Measurements from ENCODE around the gene COLEC11. TPM values are rescaled to one million over a fixed set of nuclear protein-coding genes. Genes with fewer than 3 reads are reported as not detected.

COLEC11 gene
- total and polyA plus RNA-seq, 2 experiments from 2014 or later = 1.3 to 1.5 TPM

- Mint-ChIP-seq H3K27ac (no peak overlapping the region), H3K27me3 (ENCODE audit: insufficient read depth, low read depth, poor library complexity) (no peaks in the 10 kb centered on the region)
Measured at GRCh38 chr2:3682811-3683210, 87.9 kb downstream of the COLEC11 start.

GRCh38 chr2:3683748-3684454, 89.0 kb downstream of the COLEC11 start:
- no peaks in the 10 kb centered on the region for H3K79me2 ChIP-seq (replicated peaks; ENCODE audit: insufficient read depth)
- no peak overlapping the region for H3K27ac Mint-ChIP-seq
- no peaks in the 10 kb centered on the region for H3K36me3 Mint-ChIP-seq (ENCODE audit: low read depth)
- H3K4me3 Mint-ChIP-seq = no peak overlapping the region
- ATAC-seq = no peak
- no peak overlapping the region for H2AFZ ChIP-seq
- no peak for DNase-seq (ENCODE audit: low spot score)
- no peak overlapping the region for H3K4me2 ChIP-seq
- no peaks in the 10 kb centered on the region for H3K4me1 Mint-ChIP-seq
- H3K27ac ChIP-seq (ENCODE audit: low read depth) = no peak overlapping the region
- H4K20me1 ChIP-seq (replicated peaks; ENCODE audit: insufficient read depth) = no peaks in the 10 kb centered on the region
- H3K27me3 ChIP-seq (ENCODE audit: insufficient read depth) = no peaks in the 10 kb centered on the region
- no peaks in the 10 kb centered on the region for H3F3A ChIP-seq (replicated peaks; ENCODE audit: low read depth)
- H3K9me2 ChIP-seq (ENCODE audit: insufficient read depth) = no peaks in the 10 kb centered on the region
- no peak overlapping the region for H3K4me3 ChIP-seq
- H3K36me3 ChIP-seq (ENCODE audit: insufficient read depth) = no peaks in the 10 kb centered on the region
- H3K9me3 Mint-ChIP-seq = peaks cover 62% of the 10 kb centered on the region
- no peaks in the 10 kb centered on the region for H3K27me3 Mint-ChIP-seq (ENCODE audit: insufficient read depth, low read depth, poor library complexity)
- H3K4me1 ChIP-seq (ENCODE audit: insufficient read depth) = no peaks in the 10 kb centered on the region
- TF ChIP-seq ETS1 (IDR thresholded peaks at IDR 0.05) = no peak
- TF ChIP-seq ZNF462 (CRISPR knock-in tag; IDR thresholded peaks at IDR 0.05) = no peak
- TF ChIP-seq NANOG (IDR thresholded peaks at IDR 0.05; ENCODE audit: borderline replicate concordance) = no peak
- no peak for TF ChIP-seq POLR2AphosphoS5 (IDR thresholded peaks at IDR 0.05; ENCODE audit: low read depth)
- no peak for TF ChIP-seq JUNB (IDR thresholded peaks at IDR 0.05; ENCODE audit: unreplicated experiment)
- TF ChIP-seq EZH2phosphoT487 (IDR thresholded peaks at IDR 0.05; ENCODE audit: unreplicated experiment) = no peak

More at GRCh38 chr2:3682811-3683210, 87.9 kb downstream of the COLEC11 start:
- no peak for DNase-seq (ENCODE audit: low spot score)
- Histone ChIP-seq H3K79me2 (replicated peaks; ENCODE audit: insufficient read depth) (no peaks in the 10 kb centered on the region), H3K9me2 (ENCODE audit: insufficient read depth) (no peaks in the 10 kb centered on the region), H3F3A (replicated peaks; ENCODE audit: low read depth) (no peaks in the 10 kb centered on the region), H2AFZ (no peak overlapping the region), H3K27ac (ENCODE audit: low read depth) (no peak overlapping the region), H3K4me1 (ENCODE audit: insufficient read depth) (no peaks in the 10 kb centered on the region), H3K4me2 (no peak overlapping the region), H3K36me3 (ENCODE audit: insufficient read depth) (no peaks in the 10 kb centered on the region), H4K20me1 (replicated peaks; ENCODE audit: insufficient read depth) (no peaks in the 10 kb centered on the region), H3K4me3 (no peak overlapping the region), H3K27me3 (ENCODE audit: insufficient read depth) (no peaks in the 10 kb centered on the region)
- H3K36me3 Mint-ChIP-seq (ENCODE audit: low read depth) = no peaks in the 10 kb centered on the region
- no peak for ATAC-seq
- TF ChIP-seq CTCF (conservative IDR thresholded peaks at IDR 0.05; ENCODE audit: low read depth in 2 of 2) = no peak
- no peak for TF ChIP-seq CREB1 (CRISPR knock-in tag; IDR thresholded peaks at IDR 0.05; ENCODE audit: low read depth)
- no peak for TF ChIP-seq EZH2 (IDR thresholded peaks at IDR 0.05; ENCODE audit: low read depth, unreplicated experiment)
- TF ChIP-seq STAT1 (IDR thresholded peaks at IDR 0.05; ENCODE audit: unreplicated experiment) = no peak
- no peak for TF ChIP-seq ZNF114 (CRISPR knock-in tag; IDR thresholded peaks at IDR 0.05)
- H3K4me1 Mint-ChIP-seq = no peaks in the 10 kb centered on the region
- no peak overlapping the region for H3K4me3 Mint-ChIP-seq
- H3K9me3 Mint-ChIP-seq = peaks cover 59% of the 10 kb centered on the region

Measured in GM23338 (cell line).